Psoas muscle (tissue), 8 donors: ENCODE data around the gene ASAH2. TPM values are rescaled to one million over a fixed set of nuclear protein-coding genes. Genes with fewer than 3 reads are reported as not detected.

Experiments
- ATAC-seq, 4 donors: fragments of 200-7000 bp; cut with Tn5 transposase; one replicate each; pipeline ENCODE4 v1.9.1; 2020; ENCODE audit warnings: moderate library complexity in 3 of 4, mild to moderate bottlenecking in 2 of 4
- DNase-seq, 2 donors: peaks; one replicate each; pipeline ENCODE4 v3.0.0-alpha.2; 2020
- H3K27ac ChIP-seq: fragments of 200-600 bp; one replicate; pipeline ENCODE4 v1.8.0; 2022
- H3K27me3 ChIP-seq, 3 donors: fragments of 200-600 bp in 1 of 3; one replicate each; pipeline versions ENCODE4 v1.6.1 to v1.8.0; 2013 to 2022; ENCODE audit warnings: low read length in 2 of 3, mild to moderate bottlenecking in 2 of 3, moderate library complexity in 1 of 3; ENCODE audit not compliant: insufficient read depth in 3 of 3
- H3K36me3 ChIP-seq, 2 donors: fragments of 200-600 bp in 1 of 2; one replicate each; pipeline versions ENCODE4 v1.6.1 to v1.8.0; 2013 to 2022; ENCODE audit warnings: low read depth in 1 of 2, mild to moderate bottlenecking in 1 of 2, moderate library complexity in 1 of 2; ENCODE audit not compliant: insufficient read depth in 1 of 2
- H3K4me1 ChIP-seq: fragments of 200-600 bp; one replicate; pipeline ENCODE4 v1.8.0; 2022
- H3K4me3 ChIP-seq: fragments of 200-600 bp; one replicate; pipeline ENCODE4 v1.8.0; 2022; ENCODE audit warnings: mild to moderate bottlenecking
- H3K9me3 ChIP-seq: fragments of 200-600 bp; one replicate; pipeline ENCODE4 v1.8.0; 2022
- WGBS, 3 donors: extraction: QIAGEN DNeasy Blood & Tissue Kit; methylation state at CpG; one replicate each; pipeline versions ENCODE4 v1.1.6 to v1.1.7; 2013; 5-methylcytosine and 5-hydroxymethylcytosine counted together
- intact Hi-C, 2 donors: fragments of 100-400 bp; cut with DNase I; formaldehyde crosslinking; loops; one replicate each; pipeline versions ENCODE4 v1.11.0 to v1.14.2; 2022
- long read RNA-seq, 2 donors: library from polyadenylated mRNA; unstranded; transcript quantifications; one replicate each; pipeline ENCODE4 v2.0.0, GENCODE V29; 2021
- polyA plus RNA-seq, 3 donors: library from polyadenylated mRNA; stranded (reverse); fragments of 200-250 nt; gene quantifications; one replicate each; pipeline ENCODE4 v1.2.3, GENCODE V29; 2013
- total RNA-seq, 4 donors: library from RNA; stranded (reverse); fragmentation: NEBNext Ultra II Directional in 2 of 4; extraction: Animal tissue kit (Norgen Biotek cat#: 25700) in 2 of 4; gene quantifications; one replicate each; pipeline versions ENCODE4 v1.2.1 to v1.2.4, GENCODE V29; 2021 to 2023
- TF ChIP-seq, protein P1 (sequence below): fragments of 200-600 bp; IDR thresholded peaks from one replicate; pipeline ENCODE4 v1.8.0; 2022; ENCODE audit warnings: antibody characterized with exemption
- donor health status: healthy with polysubstance abuse.
- donor health status: DM: no; HTN: no; CAD: no; lungs with moderate emphysema.
- donor health status: Bipolar disorder and iron deficiency.
- donor health status: healthy.
- donor health status: DM: yes; HTN: yes; CAD: no.
- donor health status: DM: no; HTN: no; CAD: no.
- donor health status: DM: no; HTN: no; CAD: no.
- donor health status: DM: yes; HTN: yes; CAD: no.

Gene ASAH2
- total RNA-seq = 1 to 10 TPM in 2 of 4 donors, under 1 TPM in 2; 0.15 to 3.6 (median 1.1) TPM
- polyA plus RNA-seq = under 1 TPM; 0.08 to 0.56 (median 0.27) TPM
- long read RNA-seq, donor 1 = 0 reads
- long read RNA-seq, donor 2 = 0 reads

- H3K27ac ChIP-seq = no peak within 1 kb of the TSS
- H3K36me3 ChIP-seq = no peaks in the 10 kb centered on the region
- intact Hi-C loops = no loop called here
- DNase-seq (no peak), ATAC-seq (no peak)
- H3K4me1 ChIP-seq = no peaks in the 10 kb centered on the region
- no peaks in the 10 kb centered on the region for H3K9me3 ChIP-seq
- no peak within 1 kb of the TSS for H3K4me3 ChIP-seq
- TF ChIP-seq, protein P1, sequence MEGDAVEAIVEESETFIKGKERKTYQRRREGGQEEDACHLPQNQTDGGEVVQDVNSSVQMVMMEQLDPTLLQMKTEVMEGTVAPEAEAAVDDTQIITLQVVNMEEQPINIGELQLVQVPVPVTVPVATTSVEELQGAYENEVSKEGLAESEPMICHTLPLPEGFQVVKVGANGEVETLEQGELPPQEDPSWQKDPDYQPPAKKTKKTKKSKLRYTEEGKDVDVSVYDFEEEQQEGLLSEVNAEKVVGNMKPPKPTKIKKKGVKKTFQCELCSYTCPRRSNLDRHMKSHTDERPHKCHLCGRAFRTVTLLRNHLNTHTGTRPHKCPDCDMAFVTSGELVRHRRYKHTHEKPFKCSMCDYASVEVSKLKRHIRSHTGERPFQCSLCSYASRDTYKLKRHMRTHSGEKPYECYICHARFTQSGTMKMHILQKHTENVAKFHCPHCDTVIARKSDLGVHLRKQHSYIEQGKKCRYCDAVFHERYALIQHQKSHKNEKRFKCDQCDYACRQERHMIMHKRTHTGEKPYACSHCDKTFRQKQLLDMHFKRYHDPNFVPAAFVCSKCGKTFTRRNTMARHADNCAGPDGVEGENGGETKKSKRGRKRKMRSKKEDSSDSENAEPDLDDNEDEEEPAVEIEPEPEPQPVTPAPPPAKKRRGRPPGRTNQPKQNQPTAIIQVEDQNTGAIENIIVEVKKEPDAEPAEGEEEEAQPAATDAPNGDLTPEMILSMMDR = no peak
- WGBS, 3 donors = 38 to 45% (median 42%) methylated on average over 1 of the region's 1 CpG
- H3K27me3 ChIP-seq = peaks cover 0 to 4% (median 0%) of the 10 kb centered on the region in 3 donors
These were observed at the start of gene ASAH2 for GRCh38 chr10:50251394-50251793. ASAH2 (minus strand) TSS chr10:50251516; CDS start chr10:50248610, 2,906 bp downstream.

GRCh38 chr10:50299948-50300669 is 48.8 kb upstream of the ASAH2 start:
- Histone ChIP-seq H3K36me3 (no peaks in the 10 kb centered on the region), H3K27me3 (no peaks in the 10 kb centered on the region), H3K27ac (no peak overlapping the region), H3K9me3 (no peaks in the 10 kb centered on the region), H3K4me3 (no peak overlapping the region), H3K4me1 (no peaks in the 10 kb centered on the region)
- TF ChIP-seq, protein P1 = no peak
- 94 to 97% (median 97%) methylated on average over 1 of the region's 1 CpG for WGBS, 3 donors
- ATAC-seq = no peak
- DNase-seq = no peak
- intact Hi-C loops = loop anchor here in 1 of 2 donors (10.0 kb wide), 1 partner anchor 325 kb away; the partner anchor contains the start of gene SGMS1

DNA sequence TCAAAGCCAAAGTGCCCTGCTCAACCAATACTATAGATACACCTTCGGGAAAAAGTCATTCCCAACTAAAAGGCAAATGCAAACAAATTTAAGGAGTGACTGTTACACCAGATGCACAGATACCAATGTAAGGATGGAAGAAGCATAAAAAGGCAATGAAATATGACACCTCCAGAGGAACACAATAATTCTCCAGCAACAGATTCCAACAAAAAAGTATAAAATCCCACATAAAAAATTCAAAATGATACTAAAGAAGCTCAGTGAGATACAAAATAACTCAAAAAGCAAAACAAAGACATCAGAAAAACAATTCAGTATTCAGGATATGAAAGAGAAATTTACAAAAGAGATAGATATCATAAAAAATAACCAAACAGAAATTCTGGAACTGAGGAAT is 44.1 kb upstream of the ASAH2 start:
- Histone ChIP-seq H3K4me1 (no peaks in the 10 kb centered on the region), H3K9me3 (no peaks in the 10 kb centered on the region), H3K4me3 (no peak overlapping the region), H3K36me3 (no peaks in the 10 kb centered on the region), H3K27ac (no peak overlapping the region), H3K27me3 (no peaks in the 10 kb centered on the region)
- intact Hi-C loops = loop anchor here in 1 of 2 donors (10.0 kb wide), 1 partner anchor 329 kb away; the partner anchor contains the start of gene SGMS1
- DNase-seq (no peak), ATAC-seq (no peak)
- WGBS, 3 donors = 38 to 77% (median 71%) methylated on average over 1 of the region's 1 CpG
- TF ChIP-seq, protein P1 = no peak

GRCh38 chr10:50294582-50294981 is 43.3 kb upstream of the ASAH2 start:
- Histone ChIP-seq H3K36me3 (no peaks in the 10 kb centered on the region), H3K4me3 (no peak overlapping the region), H3K27ac (no peak overlapping the region), H3K4me1 (no peaks in the 10 kb centered on the region), H3K27me3 (no peaks in the 10 kb centered on the region), H3K9me3 (no peaks in the 10 kb centered on the region)
- ATAC-seq (no peak), DNase-seq (no peak)
- intact Hi-C loops = loop anchor here in 1 of 2 donors (10.0 kb wide), 1 partner anchor 330 kb away; the partner anchor contains the start of gene SGMS1
- TF ChIP-seq, protein P1 = no peak
- 90 to 100% (median 91%) methylated on average over 1 of the region's 1 CpG for WGBS, 3 donors
